ENCODE data around the gene RNF157. TPM values are rescaled to one million over a fixed set of nuclear protein-coding genes. Genes with fewer than 3 reads are reported as not detected.
"Not testable (repeated sequence)": the region's sequence is repeated elsewhere in the genome, so short reads cannot be mapped to it uniquely, and the experiment has no call there.

The RNF157 gene
- total RNA-seq, 1 donor from 2014 or later: 54.0 TPM

- Mint-ChIP-seq H3K27ac (ENCODE audit: unreplicated experiment) (no peak overlapping the region), H3K9me3 (no peaks in the 10 kb centered on the region), H3K4me3 (no peak overlapping the region), H3K36me3 (ENCODE audit: low read depth) (no peaks in the 10 kb centered on the region), H3K4me1 (peaks cover 5% of the 10 kb centered on the region), H3K27me3 (ENCODE audit: low read depth) (no peaks in the 10 kb centered on the region)
- DNase-seq (ENCODE audit: low read depth, low spot score): no peak
- TF ChIP-seq CTCF (conservative IDR thresholded peaks at IDR 0.05): no peak
Measured at GRCh38 chr17:76232342-76232741, 8.0 kb downstream of the RNF157 start.

- not testable (repeated sequence) for H3K27me3 Mint-ChIP-seq (ENCODE audit: low read depth); DNase-seq (ENCODE audit: low read depth, low spot score); H3K9me3 Mint-ChIP-seq; H3K27ac Mint-ChIP-seq (ENCODE audit: unreplicated experiment); H3K4me3 Mint-ChIP-seq; H3K36me3 Mint-ChIP-seq (ENCODE audit: low read depth)
- peaks cover 12% of the 10 kb centered on the region for H3K4me1 Mint-ChIP-seq
Measured at GRCh38 chr17:76226749-76227148, 13.5 kb downstream of the RNF157 start.

- not testable (repeated sequence) for H3K9me3 Mint-ChIP-seq; DNase-seq (ENCODE audit: low read depth, low spot score); H3K27ac Mint-ChIP-seq (ENCODE audit: unreplicated experiment); H3K4me3 Mint-ChIP-seq; H3K36me3 Mint-ChIP-seq (ENCODE audit: low read depth); H3K27me3 Mint-ChIP-seq (ENCODE audit: low read depth)
- H3K4me1 Mint-ChIP-seq: peaks cover 12% of the 10 kb centered on the region
Measured at GRCh38 chr17:76225373-76226086, 14.8 kb downstream of the RNF157 start.

- Mint-ChIP-seq H3K27me3 (ENCODE audit: low read depth) (no peaks in the 10 kb centered on the region), H3K27ac (ENCODE audit: unreplicated experiment) (no peak overlapping the region), H3K4me3 (no peak overlapping the region), H3K4me1 (peaks cover 19% of the 10 kb centered on the region), H3K9me3 (no peaks in the 10 kb centered on the region), H3K36me3 (ENCODE audit: low read depth) (no peaks in the 10 kb centered on the region)
- TF ChIP-seq CTCF (conservative IDR thresholded peaks at IDR 0.05): no peak
- no peak for DNase-seq (ENCODE audit: low read depth, low spot score)
Measured at GRCh38 chr17:76223802-76224201, 16.5 kb downstream of the RNF157 start.

GRCh38 chr17:76219670-76220383 lies 20.5 kb downstream of the RNF157 start:
- DNase-seq (ENCODE audit: low read depth, low spot score): no peak
- Mint-ChIP-seq H3K27me3 (ENCODE audit: low read depth) (no peaks in the 10 kb centered on the region), H3K27ac (ENCODE audit: unreplicated experiment) (no peak overlapping the region), H3K9me3 (no peaks in the 10 kb centered on the region), H3K4me1 (peaks cover 14% of the 10 kb centered on the region), H3K4me3 (no peak overlapping the region), H3K36me3 (ENCODE audit: low read depth) (no peaks in the 10 kb centered on the region)
- no peak for TF ChIP-seq CTCF (conservative IDR thresholded peaks at IDR 0.05)

- Mint-ChIP-seq H3K36me3 (ENCODE audit: low read depth) (no peaks in the 10 kb centered on the region), H3K9me3 (no peaks in the 10 kb centered on the region), H3K4me1 (peaks cover 7% of the 10 kb centered on the region), H3K4me3 (no peak overlapping the region), H3K27me3 (ENCODE audit: low read depth) (no peaks in the 10 kb centered on the region), H3K27ac (ENCODE audit: unreplicated experiment) (no peak overlapping the region)
- DNase-seq (ENCODE audit: low read depth, low spot score): no peak
- no peak for TF ChIP-seq CTCF (conservative IDR thresholded peaks at IDR 0.05)
Measured at GRCh38 chr17:76217081-76217480, 23.2 kb downstream of the RNF157 start.
